Astrocyte (in vitro differentiated cells and primary cell): ENCODE results near the gene RAET1L. TPM values are rescaled to one million over a fixed set of nuclear protein-coding genes. Genes with fewer than 3 reads are reported as not detected.
A peak's percentile ranks its signal among the peaks of the same experiment; 100 is the strongest.

Experiments used
- DNase-seq: peaks from one replicate; pipeline ENCODE4 v3.0.0-alpha.2; 2010; ENCODE audit warnings: low read depth
- FAIRE-seq: peaks from 2 replicates; lab custom pipeline; 2011; peaks lifted over from hg19 to GRCh38; lab: Jason Lieb, UNC
- H2AFZ ChIP-seq: 2 replicates; pipeline ENCODE4 v1.6.0; 2012; ENCODE audit warnings: low read depth, low read length, inconsistent platforms
- H3K27ac ChIP-seq: 2 replicates; pipeline ENCODE4 v1.5.1; 2011; ENCODE audit warnings: low read depth, low read length, inconsistent platforms
- H3K27me3 ChIP-seq: 2 replicates; pipeline ENCODE4 v1.6.0; 2011; ENCODE audit warnings: low read length, inconsistent platforms; ENCODE audit not compliant: insufficient read depth
- H3K36me3 ChIP-seq: 2 replicates; pipeline ENCODE4 v1.5.1; 2011; ENCODE audit warnings: low read length, inconsistent platforms; ENCODE audit not compliant: insufficient read depth
- H3K4me1 ChIP-seq: 2 replicates; pipeline ENCODE4 v1.5.1; 2011; ENCODE audit warnings: low read length, inconsistent platforms; ENCODE audit not compliant: insufficient read depth
- H3K4me2 ChIP-seq: 2 replicates; pipeline ENCODE4 v1.6.0; 2012; ENCODE audit warnings: low read length, inconsistent platforms
- H3K4me3 ChIP-seq: 2 replicates; pipeline ENCODE4 v1.5.1; 2011; ENCODE audit warnings: low read depth, mild to moderate bottlenecking, low read length, inconsistent platforms; ENCODE audit not compliant: insufficient read depth
- H3K79me2 ChIP-seq: 2 replicates; pipeline ENCODE4 v1.6.0; 2012; ENCODE audit warnings: mild to moderate bottlenecking, low read length, inconsistent platforms; ENCODE audit not compliant: insufficient read depth
- H3K9ac ChIP-seq: 2 replicates; pipeline ENCODE4 v1.6.0; 2012; ENCODE audit warnings: mild to moderate bottlenecking, low read length, inconsistent platforms
- H3K9me3 ChIP-seq: 2 replicates; pipeline ENCODE4 v1.5.1; 2012; ENCODE audit warnings: low read depth, mild to moderate bottlenecking, low read length, inconsistent platforms; ENCODE audit not compliant: insufficient read depth
- H4K20me1 ChIP-seq: 2 replicates; pipeline ENCODE4 v1.6.0; 2012; ENCODE audit warnings: low read length, inconsistent platforms; ENCODE audit not compliant: insufficient read depth
- H3K27ac Mint-ChIP-seq: one replicate; pipeline ENCODE4 v1.8.0; 2021; ENCODE audit warnings: mild to moderate bottlenecking, mixed read lengths; ENCODE audit not compliant: unreplicated experiment
- H3K27me3 Mint-ChIP-seq: one replicate; pipeline ENCODE4 v1.8.0; 2021; ENCODE audit warnings: low read depth, mixed read lengths; ENCODE audit not compliant: unreplicated experiment
- H3K36me3 Mint-ChIP-seq: one replicate; pipeline ENCODE4 v1.8.0; 2021; ENCODE audit warnings: low read depth, mixed read lengths; ENCODE audit not compliant: unreplicated experiment
- H3K4me1 Mint-ChIP-seq: one replicate; pipeline ENCODE4 v1.8.0; 2021; ENCODE audit warnings: low read depth, mixed read lengths; ENCODE audit not compliant: unreplicated experiment
- H3K4me3 Mint-ChIP-seq: one replicate; pipeline ENCODE4 v1.8.0; 2021; ENCODE audit warnings: mild to moderate bottlenecking, moderate library complexity, mixed read lengths; ENCODE audit not compliant: unreplicated experiment
- H3K9me3 Mint-ChIP-seq: one replicate; pipeline ENCODE4 v1.8.0; 2021; ENCODE audit warnings: mild to moderate bottlenecking, mixed read lengths; ENCODE audit not compliant: unreplicated experiment
- EZH2 ChIP-seq: IDR thresholded peaks from 2 replicates; pipeline ENCODE4 v1.6.1; 2012; ENCODE audit warnings: mild to moderate bottlenecking, low read length, inconsistent platforms; ENCODE audit not compliant: insufficient read depth
- total RNA-seq: library from RNA; stranded (reverse); gene quantifications from 2 replicates; pipeline ENCODE4 v1.2.1, GENCODE V29; 2021
- TF ChIP-seq, protein P1 (sequence below): IDR thresholded peaks from 2 replicates; pipeline ENCODE4 v1.5.1; 2011; ENCODE audit warnings: low read depth, mild to moderate bottlenecking, inconsistent platforms, low read length, moderate library complexity; ENCODE audit not compliant: insufficient read depth

The RAET1L gene
- total RNA-seq, 1 donor from 2014 or later, result not detected

DNA sequence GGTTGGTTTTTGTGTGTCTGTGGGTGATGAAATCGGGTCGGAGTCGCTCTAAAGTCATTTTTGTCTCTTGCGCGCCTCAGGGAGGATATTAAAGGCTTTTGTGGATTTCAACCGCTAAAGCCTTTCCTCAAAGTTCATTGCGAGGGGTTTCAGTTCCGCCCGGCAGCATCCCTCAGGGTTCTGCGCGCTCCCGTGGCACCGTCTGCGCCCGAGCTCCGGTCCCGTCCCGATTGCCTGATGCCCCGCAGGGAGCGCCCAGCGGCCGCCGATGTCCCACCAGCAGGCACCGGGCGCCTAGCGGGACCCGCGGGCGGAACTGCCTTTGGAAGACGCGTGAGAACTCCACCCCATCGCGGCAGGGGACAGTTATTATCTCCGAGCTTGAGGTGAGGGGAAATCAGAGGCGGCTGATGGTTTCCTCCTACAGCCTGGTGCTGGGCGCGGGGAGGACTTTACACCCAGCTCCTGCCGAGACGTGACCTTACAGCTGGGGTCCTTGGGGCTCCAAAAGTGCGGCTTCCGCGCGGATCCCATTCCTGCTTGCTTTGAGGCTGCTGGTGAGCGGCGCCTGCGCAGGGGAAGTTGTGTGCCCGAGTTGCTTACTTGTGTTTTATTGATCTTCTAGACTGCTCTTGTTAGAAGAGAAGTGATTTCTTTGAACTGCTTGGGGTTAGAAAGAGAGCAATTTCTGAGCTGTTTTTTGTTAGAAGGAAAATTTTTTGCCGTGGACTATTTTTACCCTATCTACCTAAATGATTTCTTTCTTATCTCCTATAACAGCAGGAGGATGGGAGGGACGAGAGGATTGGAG, 34.5 kb downstream of the RAET1L start:
- Histone ChIP-seq H3K27ac (no peak overlapping the region), H3K9me3 (peaks cover 18% of the 10 kb centered on the region), H3K27me3 (peaks cover 87% of the 10 kb centered on the region), H3K4me3 (peak overlapping the region; percentile 21), H3K4me2 (peak overlapping the region; percentile 74), H3K79me2 (no peaks in the 10 kb centered on the region), H4K20me1 (peaks cover 6% of the 10 kb centered on the region), H3K36me3 (no peaks in the 10 kb centered on the region), H2AFZ (peak overlapping the region; percentile 54), H3K4me1 (peaks cover 9% of the 10 kb centered on the region), H3K9ac (no peak overlapping the region)
- peak overlapping the region; percentile 72 for H3K4me3 Mint-ChIP-seq
- TF ChIP-seq, protein P1, sequence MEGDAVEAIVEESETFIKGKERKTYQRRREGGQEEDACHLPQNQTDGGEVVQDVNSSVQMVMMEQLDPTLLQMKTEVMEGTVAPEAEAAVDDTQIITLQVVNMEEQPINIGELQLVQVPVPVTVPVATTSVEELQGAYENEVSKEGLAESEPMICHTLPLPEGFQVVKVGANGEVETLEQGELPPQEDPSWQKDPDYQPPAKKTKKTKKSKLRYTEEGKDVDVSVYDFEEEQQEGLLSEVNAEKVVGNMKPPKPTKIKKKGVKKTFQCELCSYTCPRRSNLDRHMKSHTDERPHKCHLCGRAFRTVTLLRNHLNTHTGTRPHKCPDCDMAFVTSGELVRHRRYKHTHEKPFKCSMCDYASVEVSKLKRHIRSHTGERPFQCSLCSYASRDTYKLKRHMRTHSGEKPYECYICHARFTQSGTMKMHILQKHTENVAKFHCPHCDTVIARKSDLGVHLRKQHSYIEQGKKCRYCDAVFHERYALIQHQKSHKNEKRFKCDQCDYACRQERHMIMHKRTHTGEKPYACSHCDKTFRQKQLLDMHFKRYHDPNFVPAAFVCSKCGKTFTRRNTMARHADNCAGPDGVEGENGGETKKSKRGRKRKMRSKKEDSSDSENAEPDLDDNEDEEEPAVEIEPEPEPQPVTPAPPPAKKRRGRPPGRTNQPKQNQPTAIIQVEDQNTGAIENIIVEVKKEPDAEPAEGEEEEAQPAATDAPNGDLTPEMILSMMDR, result no peak
- TF ChIP-seq EZH2, result peak; percentile 88
- H3K36me3 Mint-ChIP-seq, result peaks cover 5% of the 10 kb centered on the region
- H3K4me1 Mint-ChIP-seq, result peaks cover 6% of the 10 kb centered on the region
- FAIRE-seq (no peak), DNase-seq (no peak)
- H3K9me3 Mint-ChIP-seq, result peaks cover 35% of the 10 kb centered on the region
- H3K27ac Mint-ChIP-seq, result peak overlapping the region; percentile 10
- H3K27me3 Mint-ChIP-seq, result peaks cover 95% of the 10 kb centered on the region

DNA sequence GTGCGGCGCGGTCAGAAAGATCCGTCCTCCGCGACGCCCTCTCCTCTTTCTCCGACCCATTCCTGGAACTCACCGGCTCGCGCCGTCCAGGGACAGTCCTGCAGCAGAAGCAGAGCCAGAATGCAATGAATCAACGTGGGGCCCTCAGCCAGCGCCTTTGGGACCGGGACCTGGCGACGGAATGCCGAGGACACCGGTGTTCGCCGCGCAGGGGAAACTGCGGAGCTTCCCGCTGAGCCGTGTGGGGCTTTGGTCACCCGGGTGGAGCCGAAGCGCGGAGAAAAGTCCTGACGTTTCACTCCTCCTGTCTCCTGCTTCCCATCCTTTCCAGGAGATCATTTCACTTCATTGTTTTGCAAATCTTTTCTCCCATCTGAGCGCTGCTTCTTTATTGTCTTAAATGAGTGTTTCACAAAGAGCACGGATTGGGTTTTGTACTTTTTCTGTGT, 35.1 kb downstream of the RAET1L start:
- Histone ChIP-seq H3K4me3 (peak overlapping the region; percentile 21), H4K20me1 (peaks cover 6% of the 10 kb centered on the region), H3K36me3 (no peaks in the 10 kb centered on the region), H3K9me3 (peaks cover 18% of the 10 kb centered on the region), H3K4me2 (peak overlapping the region; percentile 74), H2AFZ (peak overlapping the region; percentile 54), H3K27me3 (peaks cover 88% of the 10 kb centered on the region), H3K79me2 (no peaks in the 10 kb centered on the region), H3K4me1 (peaks cover 9% of the 10 kb centered on the region), H3K9ac (no peak overlapping the region), H3K27ac (no peak overlapping the region)
- Mint-ChIP-seq H3K27ac (no peak overlapping the region), H3K4me1 (peaks cover 5% of the 10 kb centered on the region), H3K36me3 (peaks cover 5% of the 10 kb centered on the region), H3K27me3 (peaks cover 95% of the 10 kb centered on the region), H3K4me3 (peak overlapping the region; percentile 72), H3K9me3 (peaks cover 35% of the 10 kb centered on the region)
- TF ChIP-seq, protein P1, result no peak
- TF ChIP-seq EZH2, result peak; percentile 81
- DNase-seq (no peak), FAIRE-seq (no peak)
